ENCODE data around the gene NUP62.

NUP62 gene

GRCh38 chr19:49871349-49871985, 57.8 kb downstream of the NUP62 start:
- Histone ChIP-seq H3K4me1 (ENCODE audit: control insufficient read depth in 5 of 5, insufficient read depth in 5 of 5, low read length in 5 of 5) (peaks cover 8 to 62% (median 49%) of the 10 kb centered on the region in 5 donors), H3K4me3 (ENCODE audit: low read depth in 1 of 5, low read length in 5 of 5) (no peak overlapping the region), H3K9ac (ENCODE audit: low read length in 5 of 5) (no peak overlapping the region), H3K36me3 (ENCODE audit: control insufficient read depth in 5 of 5, insufficient read depth in 5 of 5, low read length in 5 of 5) (peaks cover 0 to 28% (median 9%) of the 10 kb centered on the region in 5 donors), H3K27ac (ENCODE audit: low read depth, low read length) (no peak overlapping the region), H3K9me3 (ENCODE audit: control insufficient read depth in 5 of 5, low read length in 5 of 5) (no peaks in the 10 kb centered on the region), H3K27me3 (ENCODE audit: control insufficient read depth in 5 of 5, insufficient read depth in 4 of 5, low read length in 5 of 5) (no peaks in the 10 kb centered on the region)

- Histone ChIP-seq H3K36me3 (ENCODE audit: control insufficient read depth in 5 of 5, insufficient read depth in 5 of 5, low read length in 5 of 5) (peaks cover 0 to 28% (median 9%) of the 10 kb centered on the region in 5 donors), H3K4me1 (ENCODE audit: control insufficient read depth in 5 of 5, insufficient read depth in 5 of 5, low read length in 5 of 5) (peaks cover 8 to 66% (median 52%) of the 10 kb centered on the region in 5 donors), H3K4me3 (ENCODE audit: low read depth in 1 of 5, low read length in 5 of 5) (peak overlapping the region; percentile 46 to 72 (median 63)), H3K9me3 (ENCODE audit: control insufficient read depth in 5 of 5, low read length in 5 of 5) (no peaks in the 10 kb centered on the region), H3K9ac (ENCODE audit: low read length in 5 of 5) (peak overlapping the region in 4 of 5 donors; percentile 65 to 84 (median 78)), H3K27me3 (ENCODE audit: control insufficient read depth in 5 of 5, insufficient read depth in 4 of 5, low read length in 5 of 5) (no peaks in the 10 kb centered on the region), H3K27ac (ENCODE audit: low read depth, low read length) (peak overlapping the region; percentile 84)
These were observed 58.9 kb downstream of the NUP62 start for GRCh38 chr19:49870309-49870901.

- H3K4me1 ChIP-seq (ENCODE audit: control insufficient read depth in 5 of 5, insufficient read depth in 5 of 5, low read length in 5 of 5): peaks cover 8 to 65% (median 51%) of the 10 kb centered on the region in 5 donors
- H3K27ac ChIP-seq (ENCODE audit: low read depth, low read length): peak overlapping the region; percentile 90
- peak overlapping the region in 4 of 5 donors; percentile 65 to 84 (median 78) for H3K9ac ChIP-seq (ENCODE audit: low read length in 5 of 5)
- no peaks in the 10 kb centered on the region for H3K27me3 ChIP-seq (ENCODE audit: control insufficient read depth in 5 of 5, insufficient read depth in 4 of 5, low read length in 5 of 5)
- H3K9me3 ChIP-seq (ENCODE audit: control insufficient read depth in 5 of 5, low read length in 5 of 5): no peaks in the 10 kb centered on the region
- H3K4me3 ChIP-seq (ENCODE audit: low read depth in 1 of 5, low read length in 5 of 5): peak overlapping the region; percentile 46 to 72 (median 63)
- H3K36me3 ChIP-seq (ENCODE audit: control insufficient read depth in 5 of 5, insufficient read depth in 5 of 5, low read length in 5 of 5): peaks cover 0 to 30% (median 9%) of the 10 kb centered on the region in 5 donors
These were observed 59.6 kb downstream of the NUP62 start for GRCh38 chr19:49869484-49870308.

GRCh38 chr19:49869009-49869483, 60.3 kb downstream of the NUP62 start:
- Histone ChIP-seq H3K27ac (ENCODE audit: low read depth, low read length) (peak overlapping the region; percentile 90), H3K4me3 (ENCODE audit: low read depth in 1 of 5, low read length in 5 of 5) (peak overlapping the region in 4 of 5 donors; percentile 35 to 72 (median 52)), H3K9ac (ENCODE audit: low read length in 5 of 5) (peak overlapping the region in 4 of 5 donors; percentile 1 to 65 (median 57)), H3K36me3 (ENCODE audit: control insufficient read depth in 5 of 5, insufficient read depth in 5 of 5, low read length in 5 of 5) (peaks cover 0 to 30% (median 9%) of the 10 kb centered on the region in 5 donors), H3K27me3 (ENCODE audit: control insufficient read depth in 5 of 5, insufficient read depth in 4 of 5, low read length in 5 of 5) (no peaks in the 10 kb centered on the region), H3K9me3 (ENCODE audit: control insufficient read depth in 5 of 5, low read length in 5 of 5) (no peaks in the 10 kb centered on the region), H3K4me1 (ENCODE audit: control insufficient read depth in 5 of 5, insufficient read depth in 5 of 5, low read length in 5 of 5) (peaks cover 8 to 61% (median 50%) of the 10 kb centered on the region in 5 donors)

- Histone ChIP-seq H3K4me1 (ENCODE audit: control insufficient read depth in 5 of 5, insufficient read depth in 5 of 5, low read length in 5 of 5) (peaks cover 8 to 58% (median 50%) of the 10 kb centered on the region in 5 donors), H3K27me3 (ENCODE audit: control insufficient read depth in 5 of 5, insufficient read depth in 4 of 5, low read length in 5 of 5) (no peaks in the 10 kb centered on the region), H3K36me3 (ENCODE audit: control insufficient read depth in 5 of 5, insufficient read depth in 5 of 5, low read length in 5 of 5) (peaks cover 0 to 38% (median 20%) of the 10 kb centered on the region in 5 donors), H3K27ac (ENCODE audit: low read depth, low read length) (peak within 1 kb of the TSS; percentile 90), H3K4me3 (ENCODE audit: low read depth in 1 of 5, low read length in 5 of 5) (peak within 1 kb of the TSS; percentile 76 to 91 (median 84)), H3K9ac (ENCODE audit: low read length in 5 of 5) (peak within 1 kb of the TSS in 4 of 5 donors; percentile 58 to 78 (median 74)), H3K9me3 (ENCODE audit: control insufficient read depth in 5 of 5, low read length in 5 of 5) (no peaks in the 10 kb centered on the region)
These were observed 62.1 kb downstream of the NUP62 start, which contains the start of gene PNKP for GRCh38 chr19:49866933-49867782. Gene PNKP, minus strand, starts transcription at chr19:49867576. Its CDS starts 372 bp downstream, at chr19:49867204.

- H3K36me3 ChIP-seq (ENCODE audit: control insufficient read depth in 5 of 5, insufficient read depth in 5 of 5, low read length in 5 of 5): peaks cover 0 to 42% (median 32%) of the 10 kb centered on the region in 5 donors
- H3K27ac ChIP-seq (ENCODE audit: low read depth, low read length): peak overlapping the region; percentile 30
- H3K4me1 ChIP-seq (ENCODE audit: control insufficient read depth in 5 of 5, insufficient read depth in 5 of 5, low read length in 5 of 5): peaks cover 6 to 52% (median 42%) of the 10 kb centered on the region in 5 donors
- H3K4me3 ChIP-seq (ENCODE audit: low read depth in 1 of 5, low read length in 5 of 5): no peak overlapping the region
- H3K27me3 ChIP-seq (ENCODE audit: control insufficient read depth in 5 of 5, insufficient read depth in 4 of 5, low read length in 5 of 5): no peaks in the 10 kb centered on the region
- H3K9ac ChIP-seq (ENCODE audit: low read length in 5 of 5): no peak overlapping the region
- no peaks in the 10 kb centered on the region for H3K9me3 ChIP-seq (ENCODE audit: control insufficient read depth in 5 of 5, low read length in 5 of 5)
These were observed 64.4 kb downstream of the NUP62 start for GRCh38 chr19:49864890-49865289.

- no peaks in the 10 kb centered on the region for H3K9me3 ChIP-seq (ENCODE audit: control insufficient read depth in 5 of 5, low read length in 5 of 5)
- peaks cover 0 to 47% (median 36%) of the 10 kb centered on the region in 5 donors for H3K4me1 ChIP-seq (ENCODE audit: control insufficient read depth in 5 of 5, insufficient read depth in 5 of 5, low read length in 5 of 5)
- no peak overlapping the region for H3K9ac ChIP-seq (ENCODE audit: low read length in 5 of 5)
- H3K27ac ChIP-seq (ENCODE audit: low read depth, low read length): no peak overlapping the region
- H3K27me3 ChIP-seq (ENCODE audit: control insufficient read depth in 5 of 5, insufficient read depth in 4 of 5, low read length in 5 of 5): no peaks in the 10 kb centered on the region
- peaks cover 0 to 51% (median 39%) of the 10 kb centered on the region in 5 donors for H3K36me3 ChIP-seq (ENCODE audit: control insufficient read depth in 5 of 5, insufficient read depth in 5 of 5, low read length in 5 of 5)
- H3K4me3 ChIP-seq (ENCODE audit: low read depth in 1 of 5, low read length in 5 of 5): no peak overlapping the region
These were observed 65.4 kb downstream of the NUP62 start for GRCh38 chr19:49863935-49864320.

- Histone ChIP-seq H3K36me3 (ENCODE audit: control insufficient read depth in 5 of 5, insufficient read depth in 5 of 5, low read length in 5 of 5) (peaks cover 0 to 56% (median 45%) of the 10 kb centered on the region in 5 donors), H3K27me3 (ENCODE audit: control insufficient read depth in 5 of 5, insufficient read depth in 4 of 5, low read length in 5 of 5) (no peaks in the 10 kb centered on the region), H3K4me3 (ENCODE audit: low read depth in 1 of 5, low read length in 5 of 5) (no peak overlapping the region), H3K27ac (ENCODE audit: low read depth, low read length) (no peak overlapping the region), H3K9ac (ENCODE audit: low read length in 5 of 5) (no peak overlapping the region), H3K4me1 (ENCODE audit: control insufficient read depth in 5 of 5, insufficient read depth in 5 of 5, low read length in 5 of 5) (peaks cover 0 to 41% (median 31%) of the 10 kb centered on the region in 5 donors), H3K9me3 (ENCODE audit: control insufficient read depth in 5 of 5, low read length in 5 of 5) (no peaks in the 10 kb centered on the region)
These were observed 65.9 kb downstream of the NUP62 start for GRCh38 chr19:49863254-49863934.

Measured in subcutaneous abdominal adipose tissue (tissue), 5 donors.